ENCODE data around the gene TMEM39B.

- TF ChIP-seq CTCF (IDR thresholded peaks at IDR 0.05) (no peak), POLR2AphosphoS5 (IDR thresholded peaks at IDR 0.05) (no peak)
Observed at GRCh38 chr1:32042330-32042729, 30.4 kb upstream of the TMEM39B start.
